Jurkat, Clone E6-1 (cell line): ENCODE measurements around the gene TSEN34. TPM values are rescaled to one million over a fixed set of nuclear protein-coding genes. Genes with fewer than 3 reads are reported as not detected.

ENCODE experiments used
- DNase-seq: peaks from one replicate; pipeline ENCODE4 v3.0.0-alpha.2; 2011; ENCODE audit warnings: low read depth, low spot score
- H3K4me3 ChIP-seq: 2 replicates; pipeline ENCODE4 v1.5.1; 2011; ENCODE audit warnings: mild to moderate bottlenecking, low read length, control low read depth, moderate library complexity
- polyA plus RNA-seq: library from polyadenylated mRNA; unstranded; fragments of >200 nt; gene quantifications from one replicate; pipeline ENCODE4 v1.2.1, GENCODE V29; 2012; ENCODE audit warnings: missing spikeins; ENCODE audit not compliant: insufficient read length, insufficient read depth

TSEN34 gene
- polyA plus RNA-seq = 20.6 TPM

DNA sequence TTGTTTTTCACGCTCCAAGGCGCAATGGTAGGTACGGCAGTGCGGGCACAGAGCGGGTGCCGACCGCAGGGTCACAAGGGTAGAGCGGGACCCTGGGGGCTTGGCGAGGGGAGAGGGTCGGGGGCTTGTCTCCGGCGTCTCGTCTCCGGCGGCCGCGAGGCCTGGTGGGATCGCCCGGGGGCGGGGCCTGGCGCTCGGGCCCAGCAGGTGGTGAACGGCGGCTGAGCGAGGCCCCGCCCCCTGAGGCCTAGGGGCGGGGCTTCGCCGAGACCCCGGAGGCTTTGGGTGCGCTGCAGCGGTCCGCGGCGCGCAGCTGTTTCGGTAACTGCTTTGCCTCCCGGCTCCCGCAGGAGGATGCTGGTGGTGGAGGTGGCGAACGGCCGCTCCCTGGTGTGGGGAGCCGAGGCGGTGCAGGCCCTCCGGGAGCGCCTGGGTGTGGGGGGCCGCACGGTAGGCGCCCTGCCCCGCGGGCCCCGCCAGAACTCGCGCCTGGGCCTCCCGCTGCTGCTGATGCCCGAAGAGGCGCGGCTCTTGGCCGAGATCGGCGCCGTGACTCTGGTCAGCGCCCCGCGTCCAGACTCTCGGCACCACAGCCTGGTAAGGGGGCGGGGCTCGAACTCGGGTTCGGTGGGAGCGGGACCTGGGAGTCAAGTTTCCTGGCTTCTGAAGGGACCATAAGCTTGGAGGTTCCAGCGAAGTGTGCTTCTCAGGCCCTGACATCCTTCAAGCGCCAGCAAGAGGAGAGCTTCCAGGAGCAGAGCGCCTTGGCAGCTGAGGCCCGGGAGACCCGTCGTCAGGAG is at the start of gene TSEN34:
Gene TSEN34, plus strand, starts transcription at position 298 of the 800 bp plus-strand sequence. Its CDS starts 57 bp downstream, at position 355.
- DNase-seq = peak; percentile 82
- H3K4me3 ChIP-seq = peak within 1 kb of the TSS; percentile 82

DNA sequence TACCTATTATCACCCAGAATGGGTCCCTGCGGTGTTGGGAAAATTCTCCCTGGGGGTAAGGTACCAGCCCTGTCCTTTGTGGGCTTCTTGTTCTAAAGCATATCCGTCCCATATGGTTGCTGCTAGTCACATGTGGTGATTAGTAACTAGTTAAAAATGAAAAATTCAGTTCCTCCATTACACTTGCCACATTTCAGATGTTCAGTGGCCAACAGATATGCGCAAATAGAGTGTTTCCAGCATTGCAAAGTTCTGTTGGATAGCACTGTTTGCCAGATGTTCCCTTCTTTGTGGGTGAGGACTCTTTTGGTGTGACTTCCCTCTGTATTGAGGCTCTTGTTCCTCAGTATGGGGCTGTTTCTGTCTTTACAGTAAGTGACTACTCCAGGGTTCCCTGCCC is 49.8 kb upstream of the TSEN34 start:
- no peak for DNase-seq
- no peak overlapping the region for H3K4me3 ChIP-seq

DNA sequence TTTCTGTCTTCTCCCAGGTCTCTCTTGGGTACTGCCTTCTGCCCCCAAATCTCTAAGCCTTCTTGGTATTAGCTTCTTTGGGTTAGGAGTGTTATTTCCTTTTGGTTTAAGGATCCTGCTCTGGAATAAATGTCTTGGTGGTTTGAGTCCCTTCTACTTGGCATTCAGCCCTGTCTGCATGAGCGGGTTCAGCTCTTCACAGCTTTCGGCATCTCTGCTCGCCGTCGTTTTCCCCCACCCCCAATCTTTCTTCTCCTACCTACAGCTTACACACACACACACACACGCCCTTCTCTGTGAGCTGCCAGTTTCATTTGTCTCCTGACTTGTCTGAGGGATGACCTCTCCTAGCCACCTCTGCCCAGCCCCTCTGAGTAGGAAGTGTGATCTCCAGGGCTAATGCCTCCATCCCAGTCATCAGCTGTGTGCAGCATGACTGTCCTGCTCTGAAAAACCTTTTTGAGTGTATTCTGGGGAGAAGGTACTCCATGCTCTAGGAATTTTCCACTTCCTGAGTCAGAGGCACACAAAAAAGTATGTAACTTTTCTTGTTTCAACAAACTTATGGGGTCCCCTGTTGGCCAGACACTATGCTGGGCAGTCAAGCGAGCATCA is 48.8 kb upstream of the TSEN34 start:
- DNase-seq = no peak

DNA sequence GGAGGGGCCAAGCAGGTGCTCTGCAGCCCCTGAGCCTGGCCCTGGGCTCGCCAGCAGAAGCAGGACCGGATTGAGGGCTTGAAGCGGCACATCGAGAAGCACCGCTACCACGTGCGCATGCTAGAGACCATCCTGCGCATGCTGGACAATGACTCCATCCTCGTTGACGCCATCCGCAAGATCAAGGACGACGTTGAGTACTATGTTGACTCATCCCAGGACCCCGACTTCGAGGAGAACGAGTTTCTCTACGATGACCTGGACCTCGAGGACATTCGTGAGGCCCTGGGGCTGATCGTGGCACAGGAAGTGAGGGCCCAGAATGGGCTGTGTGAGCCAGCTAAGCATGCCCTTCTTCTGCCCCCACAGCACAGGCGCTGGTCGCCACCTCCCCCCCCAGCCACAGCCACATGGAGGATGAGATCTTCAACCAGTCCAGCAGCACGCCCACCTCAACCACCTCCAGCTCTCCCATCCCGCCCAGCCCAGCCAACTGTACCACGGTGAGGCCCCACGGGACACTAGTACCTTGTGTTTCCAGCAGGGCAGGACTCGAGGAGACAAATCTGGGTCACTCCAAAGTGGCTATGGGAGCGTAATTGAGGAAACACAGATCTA is 45.5 kb upstream of the TSEN34 start:
- no peak for DNase-seq
- no peak overlapping the region for H3K4me3 ChIP-seq

More for the DNA sequence above, 48.8 kb upstream of the TSEN34 start:
- H3K4me3 ChIP-seq = no peak overlapping the region

DNA sequence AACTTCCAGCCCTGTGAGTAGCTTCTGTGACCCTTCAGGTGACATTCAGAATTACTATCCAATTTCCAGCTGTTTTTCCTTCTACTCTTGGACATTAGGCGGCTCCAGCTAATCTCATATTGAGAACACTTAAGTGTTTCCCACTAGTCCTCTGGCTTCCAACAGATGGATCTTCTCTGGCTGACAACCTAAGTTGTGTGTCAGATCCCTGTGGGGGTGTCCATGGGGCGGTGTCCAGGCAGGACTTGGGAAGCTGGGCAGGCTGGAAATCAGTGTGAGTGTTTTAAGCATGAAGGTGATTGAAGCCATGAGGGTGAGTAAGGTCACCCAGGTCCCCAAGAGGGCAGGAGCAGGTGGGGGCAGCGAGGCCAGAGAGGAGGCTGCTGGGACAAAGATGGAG is 43.4 kb upstream of the TSEN34 start:
- no peak for DNase-seq

DNA sequence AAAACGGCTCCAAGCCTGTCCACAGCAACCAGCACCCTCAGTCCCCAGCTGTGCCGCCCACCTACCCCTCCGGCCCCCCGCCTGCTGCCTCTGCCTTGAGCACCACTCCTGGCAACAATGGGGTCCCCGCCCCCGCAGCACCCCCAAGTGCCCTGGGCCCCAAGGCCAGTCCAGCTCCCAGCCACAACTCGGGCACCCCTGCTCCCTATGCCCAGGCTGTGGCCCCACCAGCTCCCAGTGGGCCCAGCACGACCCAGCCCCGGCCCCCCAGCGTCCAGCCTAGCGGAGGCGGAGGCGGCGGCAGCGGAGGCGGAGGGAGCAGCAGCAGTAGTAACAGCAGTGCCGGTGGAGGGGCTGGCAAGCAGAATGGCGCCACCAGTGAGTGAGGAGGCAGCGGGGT is 43.0 kb upstream of the TSEN34 start:
- DNase-seq = no peak
- H3K4me3 ChIP-seq = no peak overlapping the region

More for the DNA sequence above, 43.4 kb upstream of the TSEN34 start:
- H3K4me3 ChIP-seq = no peak overlapping the region

DNA sequence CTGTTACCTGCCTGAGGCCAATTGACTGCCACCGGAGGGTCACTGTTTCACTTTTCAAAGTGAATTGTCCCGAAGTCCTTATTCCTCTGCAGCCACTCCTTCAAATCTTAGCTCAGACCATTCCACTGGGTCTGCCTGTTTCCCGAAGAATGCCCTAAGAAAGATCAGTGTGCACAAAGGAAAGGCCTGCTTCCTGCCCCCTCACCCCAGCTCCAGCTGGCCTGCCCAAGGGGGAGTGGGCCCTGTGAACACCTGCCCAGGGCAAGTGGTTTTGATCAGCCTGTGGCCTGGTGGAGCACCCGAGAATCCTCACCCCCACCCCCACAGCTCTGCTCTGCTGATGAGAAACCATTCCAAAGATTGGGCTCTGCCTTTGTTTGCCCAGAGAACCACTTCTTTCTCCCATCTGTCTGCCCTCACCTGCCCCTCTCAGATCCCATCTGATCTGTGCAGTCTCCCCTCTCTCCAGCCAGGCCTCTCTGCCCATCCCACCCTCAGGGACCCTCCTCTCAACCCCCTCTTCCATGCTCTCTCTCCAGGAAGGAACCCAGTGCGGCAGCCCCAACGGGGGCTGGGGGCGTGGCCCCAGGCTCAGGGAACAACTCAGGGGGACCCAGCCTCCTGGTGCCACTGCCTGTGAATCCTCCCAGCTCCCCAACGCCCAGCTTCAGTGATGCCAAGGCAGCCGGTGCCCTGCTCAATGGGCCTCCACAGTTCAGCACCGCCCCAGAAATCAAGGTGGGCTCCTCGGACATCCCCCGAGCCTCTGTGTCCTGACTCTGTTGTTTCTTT is 41.9 kb upstream of the TSEN34 start:
- no peak for DNase-seq
- no peak overlapping the region for H3K4me3 ChIP-seq

DNA sequence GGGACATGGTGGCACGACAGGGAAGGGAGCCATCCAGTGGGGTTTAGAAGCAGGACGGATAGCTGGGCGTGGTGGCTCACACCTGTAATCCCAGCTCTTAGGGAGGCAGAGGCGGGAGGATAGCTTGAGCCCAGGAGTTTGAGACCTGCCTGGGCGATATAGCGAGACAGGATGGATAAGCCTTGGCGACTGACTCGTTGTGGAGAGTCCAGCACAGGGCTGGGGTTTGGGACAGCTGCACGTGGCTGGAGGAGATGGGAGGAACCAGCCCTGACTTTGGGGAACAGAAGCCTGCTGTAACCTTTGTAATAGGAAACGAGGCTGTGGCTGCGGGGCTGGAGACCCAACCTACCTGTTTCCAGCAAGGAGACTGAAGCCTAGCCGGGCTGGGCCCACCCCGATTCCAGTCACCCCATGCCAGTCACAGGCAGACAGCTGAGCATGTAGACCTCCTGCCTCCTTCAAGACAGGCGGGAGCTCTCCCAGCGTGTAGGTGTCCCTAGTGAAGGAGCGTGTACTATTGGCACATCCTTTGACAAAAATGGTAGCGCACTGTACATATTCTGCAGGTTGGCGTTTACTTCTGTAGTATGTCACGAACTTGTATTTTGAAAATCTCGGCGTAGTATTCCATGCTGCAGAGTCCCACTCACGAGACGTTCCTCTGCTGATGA is 39.6 kb upstream of the TSEN34 start:
- DNase-seq = no peak

DNA sequence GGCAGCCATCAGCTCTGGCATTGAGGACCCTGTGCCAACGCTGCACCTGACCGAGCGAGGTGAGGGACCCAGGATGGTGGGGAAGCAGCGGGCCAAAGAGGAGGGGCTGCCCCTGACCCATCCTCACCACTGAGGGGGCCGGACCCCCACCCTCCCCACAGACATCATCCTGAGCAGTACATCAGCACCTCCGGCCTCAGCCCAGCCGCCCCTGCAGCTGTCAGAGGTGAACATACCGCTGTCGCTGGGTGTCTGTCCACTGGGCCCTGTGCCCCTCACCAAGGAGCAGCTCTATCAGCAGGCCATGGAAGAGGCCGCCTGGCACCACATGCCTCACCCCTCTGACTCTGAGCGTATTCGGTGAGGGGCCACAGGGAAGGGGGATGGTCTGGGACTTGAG is 38.8 kb upstream of the TSEN34 start:
- DNase-seq = no peak
- H3K4me3 ChIP-seq = no peak overlapping the region

More for the DNA sequence above, 39.6 kb upstream of the TSEN34 start:
- H3K4me3 ChIP-seq = no peak overlapping the region

DNA sequence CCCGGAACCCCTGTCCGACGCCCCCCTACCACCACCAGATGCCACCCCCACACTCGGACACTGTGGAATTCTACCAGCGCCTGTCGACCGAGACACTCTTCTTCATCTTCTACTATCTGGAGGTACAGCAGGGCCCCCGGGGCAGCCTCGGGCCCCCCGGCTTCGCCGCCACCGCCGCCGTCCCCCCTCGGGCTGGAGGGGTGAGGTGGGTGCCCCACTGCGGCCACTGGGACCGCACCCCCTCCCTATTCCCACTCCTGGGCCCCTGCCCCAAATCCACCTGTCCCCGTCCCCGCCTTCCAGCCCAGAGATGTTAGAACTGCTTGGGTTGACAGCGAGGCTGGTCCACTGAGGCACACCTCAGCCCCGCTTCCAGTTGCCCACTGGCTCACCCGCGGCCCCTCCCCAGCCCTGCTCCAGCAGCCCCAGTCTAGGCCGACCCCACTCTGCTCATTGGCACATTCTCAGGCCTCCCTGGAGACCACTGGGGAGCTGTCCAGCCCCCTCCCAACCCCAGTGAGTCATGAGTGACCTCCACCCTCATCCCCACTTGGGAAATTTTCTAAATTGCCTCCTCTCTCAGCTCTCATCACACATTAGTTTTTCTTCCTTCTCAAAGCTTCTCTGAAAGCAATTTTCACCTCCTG is 38.1 kb upstream of the TSEN34 start:
- no peak overlapping the region for H3K4me3 ChIP-seq
- no peak for DNase-seq

DNA sequence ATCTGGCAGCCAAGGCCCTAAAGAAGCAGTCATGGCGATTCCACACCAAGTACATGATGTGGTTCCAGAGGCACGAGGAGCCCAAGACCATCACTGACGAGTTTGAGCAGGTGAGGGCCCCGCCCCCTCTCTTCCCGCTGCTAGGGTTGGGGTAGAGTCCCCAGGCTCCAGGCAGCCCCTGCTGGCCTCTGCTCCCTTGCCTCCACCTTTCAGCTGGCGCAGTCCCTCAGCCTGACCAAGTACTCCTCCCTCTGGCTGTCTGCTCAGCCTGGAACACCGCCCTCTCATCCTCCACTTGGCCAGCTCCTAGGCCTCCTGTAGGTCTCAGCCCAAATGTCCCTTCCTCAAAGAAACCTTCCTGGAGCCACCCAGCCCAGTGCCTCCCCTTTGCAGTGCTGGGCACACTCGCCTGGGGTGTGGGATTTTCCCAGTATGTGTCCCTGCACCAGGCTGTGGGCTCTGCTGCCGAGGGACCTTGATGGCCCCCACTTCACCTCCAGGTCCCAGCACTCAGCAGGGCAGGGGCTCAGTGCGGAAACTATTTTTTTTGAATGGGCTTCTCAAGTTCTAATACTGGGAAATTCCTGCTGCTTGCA is 37.3 kb upstream of the TSEN34 start:
- DNase-seq = no peak
- no peak overlapping the region for H3K4me3 ChIP-seq

DNA sequence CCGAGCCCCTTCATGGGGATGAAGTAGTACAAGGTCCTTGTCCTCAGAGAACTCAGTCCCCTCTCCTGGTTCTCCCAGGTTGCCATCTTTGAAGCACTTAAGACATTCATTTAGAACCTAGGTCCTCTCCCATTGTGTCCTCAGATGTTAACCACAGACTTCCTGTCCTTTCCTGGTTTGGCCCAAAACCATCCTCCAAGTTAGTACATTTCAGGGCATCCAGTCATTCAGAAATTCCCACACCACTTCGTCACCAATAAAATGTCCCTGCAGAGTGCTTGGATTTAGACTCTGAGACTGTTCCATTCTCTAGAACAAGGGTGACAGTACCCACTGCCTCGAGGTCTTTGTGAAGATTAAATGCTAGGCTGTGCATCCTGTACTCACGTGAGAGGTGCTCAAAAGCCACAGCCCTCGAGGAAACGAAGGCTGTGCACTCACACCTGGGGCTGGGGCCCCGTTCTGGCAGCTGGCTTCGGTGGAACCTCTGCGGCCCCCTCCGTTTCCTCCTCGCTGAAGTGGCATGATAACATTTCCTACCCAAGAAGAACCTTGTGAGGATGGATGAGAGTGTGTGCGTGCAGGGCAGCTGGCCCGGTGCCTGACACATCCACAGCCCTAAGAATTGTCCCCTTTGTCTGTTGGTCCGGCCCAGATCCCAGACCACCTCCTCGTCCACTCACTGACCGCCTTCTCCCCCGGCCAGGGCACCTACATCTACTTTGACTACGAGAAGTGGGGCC is 36.3 kb upstream of the TSEN34 start:
- H3K4me3 ChIP-seq = no peak overlapping the region
- DNase-seq = peak; percentile 88

DNA sequence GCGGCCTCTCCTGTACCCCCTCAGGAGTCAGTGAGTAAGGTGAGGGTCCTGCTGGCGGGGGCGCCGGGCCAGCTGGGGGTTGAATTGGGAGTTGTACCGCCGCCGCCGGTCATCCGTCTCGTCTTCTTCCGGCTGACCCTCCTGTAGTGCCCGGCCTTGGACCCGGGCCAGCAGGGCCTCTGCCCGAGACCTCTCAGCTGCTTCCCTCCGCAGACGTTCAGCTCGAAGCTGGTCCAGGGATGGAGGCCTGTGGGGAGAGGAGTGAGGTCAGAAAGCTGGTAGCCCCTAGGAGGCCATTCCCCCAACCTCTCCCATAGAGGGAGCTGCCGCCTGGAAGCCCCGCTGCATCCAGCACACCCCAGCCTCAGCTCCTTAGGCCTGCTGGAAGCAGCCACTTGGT is 35.4 kb upstream of the TSEN34 start:
- DNase-seq = no peak
- H3K4me3 ChIP-seq = no peak overlapping the region

DNA sequence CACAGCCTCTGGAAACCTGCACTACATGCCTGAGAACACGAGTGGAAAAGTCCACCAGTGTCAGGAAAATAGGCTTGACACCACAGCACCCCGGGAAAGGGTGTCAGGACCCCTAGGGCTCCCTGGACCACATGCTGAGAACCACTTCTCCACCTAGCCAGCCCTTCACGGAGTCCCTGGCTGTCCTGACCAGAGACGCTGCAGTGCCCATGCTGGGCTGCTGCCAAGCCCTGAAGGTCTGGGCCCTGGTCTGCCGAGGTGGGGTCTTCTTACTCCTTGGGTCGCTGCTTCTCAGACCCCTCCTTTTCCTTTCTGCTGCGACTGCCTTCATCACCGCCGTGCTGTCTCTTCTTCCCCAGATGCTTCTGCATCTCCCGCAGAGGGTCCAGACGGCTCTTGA is 34.6 kb upstream of the TSEN34 start:
- no peak for DNase-seq

DNA sequence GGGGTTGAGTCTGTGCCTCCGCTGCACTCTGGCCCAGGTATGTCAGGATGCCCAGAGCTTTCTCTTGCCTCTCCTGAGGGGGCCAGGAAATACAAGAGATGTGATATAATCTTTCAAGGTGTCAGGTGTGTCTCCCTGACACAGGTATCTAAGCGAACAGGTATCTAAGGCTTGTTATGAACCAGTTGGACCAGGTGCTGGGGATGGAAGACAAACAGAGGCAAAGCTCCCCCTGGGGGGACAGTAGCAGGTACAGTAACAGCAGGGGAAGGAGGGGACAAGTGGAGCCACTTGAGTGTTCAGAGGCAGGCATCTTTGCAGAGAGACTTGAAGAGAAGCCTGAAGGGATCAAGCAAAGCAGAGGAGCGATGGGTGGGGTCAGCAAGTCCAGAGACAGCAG is 34.2 kb upstream of the TSEN34 start:
- no peak overlapping the region for H3K4me3 ChIP-seq
- no peak for DNase-seq

More for the DNA sequence above, 34.6 kb upstream of the TSEN34 start:
- no peak overlapping the region for H3K4me3 ChIP-seq

DNA sequence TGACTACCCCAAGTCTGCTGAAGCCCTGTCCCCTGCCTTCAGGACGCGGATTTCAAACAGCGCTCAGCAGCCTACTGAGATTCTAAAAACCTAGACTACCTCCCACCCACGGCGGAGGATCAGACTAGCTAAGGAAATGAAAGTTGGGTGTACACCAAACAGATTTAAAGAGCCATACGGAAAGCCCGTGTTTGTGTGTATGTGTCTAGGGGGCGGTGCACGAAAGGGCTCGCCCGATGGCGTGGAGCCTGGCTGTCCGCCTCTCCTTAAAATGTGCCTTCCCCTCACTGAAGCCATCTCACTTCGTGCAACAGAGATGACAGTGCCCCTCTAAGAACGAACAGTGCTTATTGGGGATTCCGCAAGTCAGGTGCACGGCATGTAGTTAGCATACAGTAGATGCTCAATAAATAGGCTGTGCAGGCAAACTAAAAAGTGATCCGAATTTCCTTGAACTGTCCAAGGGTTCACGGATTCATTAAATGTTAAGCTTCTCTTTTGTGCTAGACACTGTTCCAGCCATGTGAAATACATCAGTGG is 32.2 kb upstream of the TSEN34 start:
- DNase-seq = no peak
- peak overlapping the region; percentile 80 for H3K4me3 ChIP-seq
